ENCODE results near the gene RPS27L.

RPS27L gene

GRCh38 chr15:63200464-63201249 lies 43.4 kb upstream of the RPS27L start:
- Histone ChIP-seq H2AFZ (ENCODE audit: low read depth, low read length) (no peak overlapping the region), H3K4me1 (ENCODE audit: low read length) (peaks cover 39% of the 10 kb centered on the region), H3K9ac (ENCODE audit: low read length) (no peak overlapping the region), H4K20me1 (ENCODE audit: insufficient read depth, low read length) (peaks cover 28% of the 10 kb centered on the region), H3K4me3 (ENCODE audit: low read length) (no peak overlapping the region), H3K9me3 (ENCODE audit: insufficient read depth, low read length) (no peaks in the 10 kb centered on the region), H3K27ac (ENCODE audit: low read length) (no peak overlapping the region), H3K79me2 (ENCODE audit: low read length) (peaks cover 46% of the 10 kb centered on the region), H3K36me3 (replicated peaks; ENCODE audit: low read depth, low read length) (peaks cover 7% of the 10 kb centered on the region), H3K27me3 (ENCODE audit: low read depth, low read length) (no peaks in the 10 kb centered on the region), H3K4me2 (ENCODE audit: low read length) (no peak overlapping the region)
- TF ChIP-seq EZH2phosphoT487 (IDR thresholded peaks at IDR 0.05; ENCODE audit: low read depth) (no peak), CTCF (IDR thresholded peaks at IDR 0.05; ENCODE audit: low read depth, low read length) (no peak)

- no peak for TF ChIP-seq EZH2phosphoT487 (IDR thresholded peaks at IDR 0.05; ENCODE audit: low read depth)
- no peak for TF ChIP-seq CTCF (IDR thresholded peaks at IDR 0.05; ENCODE audit: low read depth, low read length)
- no peak overlapping the region for H3K27ac ChIP-seq (ENCODE audit: low read length)
- no peak overlapping the region for H3K9ac ChIP-seq (ENCODE audit: low read length)
- no peak overlapping the region; the same call in 1 of the 2 replicates for H3K4me3 ChIP-seq (ENCODE audit: low read length)
- H2AFZ ChIP-seq (ENCODE audit: low read depth, low read length) = no peak overlapping the region
- peaks cover 7% of the 10 kb centered on the region for H3K36me3 ChIP-seq (replicated peaks; ENCODE audit: low read depth, low read length)
- no peaks in the 10 kb centered on the region for H3K27me3 ChIP-seq (ENCODE audit: low read depth, low read length)
- peaks cover 28% of the 10 kb centered on the region for H4K20me1 ChIP-seq (ENCODE audit: insufficient read depth, low read length)
- peaks cover 63% of the 10 kb centered on the region for H3K79me2 ChIP-seq (ENCODE audit: low read length)
- H3K4me2 ChIP-seq (ENCODE audit: low read length) = peak overlapping the region; percentile 40
- no peaks in the 10 kb centered on the region for H3K9me3 ChIP-seq (ENCODE audit: insufficient read depth, low read length)
- H3K4me1 ChIP-seq (ENCODE audit: low read length) = peaks cover 51% of the 10 kb centered on the region
Observed at GRCh38 chr15:63198371-63199250, 41.3 kb upstream of the RPS27L start.

- H3K79me2 ChIP-seq (ENCODE audit: low read length) = peaks cover 72% of the 10 kb centered on the region
- peaks cover 54% of the 10 kb centered on the region for H3K4me1 ChIP-seq (ENCODE audit: low read length)
- H3K27ac ChIP-seq (ENCODE audit: low read length) = no peak overlapping the region
- TF ChIP-seq EZH2phosphoT487 (IDR thresholded peaks at IDR 0.05; ENCODE audit: low read depth) = no peak
- TF ChIP-seq CTCF (IDR thresholded peaks at IDR 0.05; ENCODE audit: low read depth, low read length) = no peak
- H3K27me3 ChIP-seq (ENCODE audit: low read depth, low read length) = no peaks in the 10 kb centered on the region
- peaks cover 19% of the 10 kb centered on the region for H4K20me1 ChIP-seq (ENCODE audit: insufficient read depth, low read length)
- no peak overlapping the region for H3K4me3 ChIP-seq (ENCODE audit: low read length)
- H3K36me3 ChIP-seq (replicated peaks; ENCODE audit: low read depth, low read length) = peaks cover 7% of the 10 kb centered on the region
- no peak overlapping the region for H2AFZ ChIP-seq (ENCODE audit: low read depth, low read length)
- H3K9ac ChIP-seq (ENCODE audit: low read length) = no peak overlapping the region
- no peak overlapping the region for H3K4me2 ChIP-seq (ENCODE audit: low read length)
- no peaks in the 10 kb centered on the region for H3K9me3 ChIP-seq (ENCODE audit: insufficient read depth, low read length)
Observed at GRCh38 chr15:63197626-63198025, 40.3 kb upstream of the RPS27L start.

DNA sequence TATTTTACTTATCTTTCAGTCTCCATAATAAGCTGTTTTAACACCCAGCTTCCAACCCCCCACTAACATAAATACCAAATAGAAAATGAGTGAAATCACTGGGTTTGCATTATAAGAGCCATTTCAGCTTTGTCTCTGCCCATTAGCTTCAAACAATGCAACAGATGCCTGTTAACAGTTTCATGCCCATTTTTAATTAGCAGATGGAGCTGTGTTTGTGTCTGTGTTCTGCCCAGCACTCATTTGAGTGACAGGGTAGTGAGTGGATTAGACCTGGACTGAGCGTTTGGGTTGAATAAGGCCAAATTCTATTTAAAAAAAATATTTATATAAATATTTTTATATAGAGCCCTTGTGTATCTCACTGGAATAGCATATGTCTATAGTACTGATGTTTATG lies 39.6 kb upstream of the RPS27L start:
- Histone ChIP-seq H2AFZ (ENCODE audit: low read depth, low read length) (no peak overlapping the region), H3K27me3 (ENCODE audit: low read depth, low read length) (no peaks in the 10 kb centered on the region), H4K20me1 (ENCODE audit: insufficient read depth, low read length) (peaks cover 18% of the 10 kb centered on the region; the same call in 1 of the 2 replicates), H3K4me3 (ENCODE audit: low read length) (no peak overlapping the region), H3K27ac (ENCODE audit: low read length) (no peak overlapping the region), H3K9ac (ENCODE audit: low read length) (no peak overlapping the region), H3K36me3 (replicated peaks; ENCODE audit: low read depth, low read length) (peaks cover 7% of the 10 kb centered on the region), H3K4me1 (ENCODE audit: low read length) (peaks cover 62% of the 10 kb centered on the region), H3K4me2 (ENCODE audit: low read length) (no peak overlapping the region), H3K9me3 (ENCODE audit: insufficient read depth, low read length) (no peaks in the 10 kb centered on the region), H3K79me2 (ENCODE audit: low read length) (peaks cover 72% of the 10 kb centered on the region)
- TF ChIP-seq CTCF (IDR thresholded peaks at IDR 0.05; ENCODE audit: low read depth, low read length) = no peak
- TF ChIP-seq EZH2phosphoT487 (IDR thresholded peaks at IDR 0.05; ENCODE audit: low read depth) = no peak
